SK-N-SH (cell line): ENCODE data around the gene IFNL4. TPM values are rescaled to one million over a fixed set of nuclear protein-coding genes. Genes with fewer than 3 reads are reported as not detected.

Source experiments
- CTCF ChIA-PET: fragments of 300-600, 350-600 bp; formaldehyde crosslinking; extraction: SDS; loops from one replicate; lab custom pipeline; 2021; lab: Yijun Ruan, JAX
- POLR2A ChIA-PET: fragments of 350-600 bp; sonication (Branson Sonifier 250); formaldehyde crosslinking; extraction: SDS; loops from one replicate; lab custom pipeline; 2020; ENCODE audit warnings: antibody characterized with exemption, inconsistent platforms; lab: Yijun Ruan, JAX
- DNase-seq: peaks from one replicate; pipeline ENCODE4 v3.0.0; 2012
- H2AFZ ChIP-seq: fragments of 200-600 bp; sonication (generic); 2 replicates; pipeline ENCODE4 v1.8.1; 2016; ENCODE audit warnings: antibody characterized with exemption, mild to moderate bottlenecking, low read depth
- H3F3A ChIP-seq: fragments of 200-600 bp; sonication (generic); replicated peaks from 2 replicates; pipeline ENCODE3; 2016; ENCODE audit warnings: antibody characterized with exemption, mild to moderate bottlenecking; ENCODE audit not compliant: insufficient read depth
- H3K27ac ChIP-seq, 2 experiments: fragments of 200-500 bp in 1 of 2; fragments of 200-600 bp in 1 of 2; sonication (Bioruptor generic) in 1 of 2; sonication (generic), shearing (Covaris generic) in 1 of 2; 2 replicates each; pipeline versions ENCODE4 v1.5.1 to v1.6.1; 2014 to 2016; ENCODE audit warnings: low read depth in 2 of 2, inconsistent platforms in 1 of 2, low read length in 1 of 2, mild to moderate bottlenecking in 1 of 2, mixed read lengths in 1 of 2
- H3K27me3 ChIP-seq: fragments of 200-600 bp; sonication (generic), shearing (Covaris generic); 2 replicates; pipeline ENCODE4 v1.6.1; 2016; ENCODE audit warnings: mixed run types; ENCODE audit not compliant: insufficient read depth
- H3K36me3 ChIP-seq, 2 experiments: fragments of 200-500 bp in 1 of 2; fragments of 200-600 bp in 1 of 2; sonication (Bioruptor generic) in 1 of 2; sonication (generic) in 1 of 2; replicated peaks in 1 of 2; 2 replicates each; pipeline versions ENCODE3 to v1.5.1; 2014 to 2016; ENCODE audit warnings: low read length in 1 of 2, mild to moderate bottlenecking in 1 of 2; ENCODE audit not compliant: insufficient read depth in 2 of 2, control insufficient read depth in 1 of 2
- H3K4me1 ChIP-seq, 2 experiments: fragments of 200-500 bp in 1 of 2; fragments of 200-600 bp in 1 of 2; sonication (Bioruptor generic) in 1 of 2; sonication (generic), shearing (Covaris generic) in 1 of 2; 2 replicates each; pipeline versions ENCODE4 v1.5.1 to v1.6.1; 2014 to 2016; ENCODE audit warnings: low read depth in 1 of 2, low read length in 1 of 2, mixed run types in 1 of 2; ENCODE audit not compliant: insufficient read depth in 2 of 2, control insufficient read depth in 1 of 2
- H3K4me2 ChIP-seq: fragments of 200-600 bp; sonication (generic), shearing (Covaris generic); 2 replicates; pipeline ENCODE4 v1.6.1; 2017; ENCODE audit warnings: mixed run types
- H3K4me3 ChIP-seq, 2 experiments: fragments of 200-500 bp in 1 of 2; fragments of 200-600 bp in 1 of 2; sonication (Bioruptor generic) in 1 of 2; sonication (generic), shearing (Covaris generic) in 1 of 2; 2 replicates each; pipeline versions ENCODE4 v1.5.1 to v1.8.1; 2014 to 2016; ENCODE audit warnings: low read depth in 2 of 2, inconsistent platforms in 1 of 2, low read length in 1 of 2, mild to moderate bottlenecking in 1 of 2, mixed read lengths in 1 of 2, moderate library complexity in 1 of 2
- H3K79me2 ChIP-seq: fragments of 200-600 bp; sonication (generic); 2 replicates; pipeline ENCODE4 v1.8.1; 2017; ENCODE audit warnings: mild to moderate bottlenecking; ENCODE audit not compliant: insufficient read depth
- H3K9ac ChIP-seq: fragments of 200-600 bp; sonication (generic); 2 replicates; pipeline ENCODE4 v1.6.1; 2017; ENCODE audit warnings: mixed run types
- H3K9me2 ChIP-seq: fragments of 200-600 bp; sonication (generic); 2 replicates; pipeline ENCODE4 v1.6.1; 2017; ENCODE audit warnings: mixed run types
- H3K9me3 ChIP-seq: fragments of 200-600 bp; sonication (generic); 2 replicates; pipeline ENCODE4 v1.6.1; 2017; ENCODE audit warnings: mixed run types, mild to moderate bottlenecking, moderate library complexity
- H4K20me1 ChIP-seq: fragments of 200-600 bp; sonication (generic); 2 replicates; pipeline ENCODE4 v1.6.1; 2017; ENCODE audit warnings: mild to moderate bottlenecking, mixed run types; ENCODE audit not compliant: insufficient read depth
- ELF1 ChIP-seq: IDR thresholded peaks from 2 replicates; pipeline ENCODE4 v1.4.0; 2012
- EZH2phosphoT487 ChIP-seq: fragments of 200-600 bp; sonication (generic); IDR thresholded peaks from 2 replicates; pipeline ENCODE4 v1.6.1; 2017; ENCODE audit warnings: low read depth, mixed run types, mild to moderate bottlenecking, antibody characterized with exemption, moderate library complexity, borderline replicate concordance
- FOSL2 ChIP-seq: IDR thresholded peaks from 2 replicates; pipeline ENCODE4 v1.4.0; 2012; ENCODE audit warnings: low read depth, mild to moderate bottlenecking, moderate library complexity, borderline replicate concordance
- GATA2 ChIP-seq: sonication (generic); formaldehyde crosslinking; IDR thresholded peaks from 2 replicates; pipeline ENCODE4 v1.5.0; 2020; ENCODE audit warnings: mild to moderate bottlenecking, missing genetic modification reagents
- NFIC ChIP-seq: IDR thresholded peaks from 2 replicates; pipeline ENCODE4 v1.4.0; 2012; ENCODE audit warnings: borderline replicate concordance
- POLR2AphosphoS5 ChIP-seq: IDR thresholded peaks from 2 replicates; pipeline ENCODE4 v1.6.1; 2012; ENCODE audit warnings: low read depth, low read length
- RAD21 ChIP-seq: IDR thresholded peaks from 2 replicates; pipeline ENCODE4 v1.6.1; 2012; ENCODE audit warnings: mild to moderate bottlenecking, low read length
- RXRA ChIP-seq: IDR thresholded peaks from 2 replicates; pipeline ENCODE4 v1.4.0; 2012; ENCODE audit warnings: low read depth, mild to moderate bottlenecking, borderline replicate concordance
- SIN3A ChIP-seq: IDR thresholded peaks from 2 replicates; pipeline ENCODE4 v1.6.1; 2012; ENCODE audit warnings: low read depth, mild to moderate bottlenecking, low read length, moderate library complexity, borderline replicate concordance
- SMC3 ChIP-seq: IDR thresholded peaks from 2 replicates; pipeline ENCODE4 v1.6.1; 2012; ENCODE audit warnings: low read depth, low read length, improper control_type of control experiment
- TAF1 ChIP-seq: IDR thresholded peaks from 2 replicates; pipeline ENCODE4 v1.6.1; 2012; ENCODE audit warnings: low read depth, mild to moderate bottlenecking, low read length, moderate library complexity, borderline replicate concordance
- YY1 ChIP-seq: IDR thresholded peaks from 2 replicates; pipeline ENCODE4 v1.4.0; 2012; ENCODE audit warnings: low read depth, mild to moderate bottlenecking
- ZBTB33 ChIP-seq: IDR thresholded peaks from 2 replicates; pipeline ENCODE4 v1.4.0; 2012; ENCODE audit warnings: low read depth, borderline replicate concordance
- whole genome bisulfite sequencing: methylation state at CpG from one replicate; pipeline ENCODE4 v1.1.6; 2017; ENCODE audit warnings: low lambda C conversion rate; 5-methylcytosine and 5-hydroxymethylcytosine counted together
- polyA plus RNA-seq, 3 experiments: library from polyadenylated mRNA; depleted of rRNA; stranded (reverse); fragments of >200 nt; gene quantifications; 2 replicates each; pipeline ENCODE4 v1.2.3, GENCODE V29; 2012
- TF ChIP-seq, protein P1 (sequence below): fragments of 150-350 bp; IDR thresholded peaks from 2 replicates; pipeline ENCODE4 v1.6.1; 2017; ENCODE audit warnings: antibody characterized with exemption, low read length, low read depth, borderline replicate concordance
- TF ChIP-seq, protein P2 (sequence below): IDR thresholded peaks from 2 replicates; pipeline ENCODE4 v1.6.1; 2012; ENCODE audit warnings: mild to moderate bottlenecking, low read depth, low read length, moderate library complexity
- TF ChIP-seq, protein P3 (sequence below): fragments of 150-350 bp; IDR thresholded peaks from 2 replicates; pipeline ENCODE4 v1.6.1; 2016; ENCODE audit warnings: mild to moderate bottlenecking, low read depth, low read length

IFNL4 gene
- polyA plus RNA-seq, 1 of the 3 experiments (the other 2 are of a cell fraction) = not detected

- Histone ChIP-seq H3K9ac (no peak overlapping the region), H3K27ac (no peak overlapping the region), H3K9me3 (no peaks in the 10 kb centered on the region), H3K4me3 (no peak overlapping the region), H3K4me2 (no peak overlapping the region), H3K36me3 (no peaks in the 10 kb centered on the region), H2AFZ (no peak overlapping the region), H4K20me1 (no peaks in the 10 kb centered on the region), H3F3A (no peaks in the 10 kb centered on the region), H3K27me3 (no peaks in the 10 kb centered on the region; the same call in 1 of the 2 replicates), H3K9me2 (no peaks in the 10 kb centered on the region), H3K79me2 (no peaks in the 10 kb centered on the region), H3K4me1 (no peaks in the 10 kb centered on the region)
- WGBS = 53% methylated on average over 19 of the region's 22 CpGs
- no peak for DNase-seq
- ChIA-PET POLR2A (no interaction called here), CTCF (interaction anchor here (1.2 kb wide), 1 partner anchor 89 kb away, joined by 4 read pairs; no protein-coding TSS in a partner anchor)
- TF ChIP-seq NFIC (no peak), RXRA (no peak), RAD21 (no peak), YY1 (no peak), FOSL2 (no peak), TAF1 (no peak), SIN3A (no peak), ELF1 (no peak), EZH2phosphoT487 (no peak), POLR2AphosphoS5 (no peak), GATA2 (CRISPR knock-in tag) (no peak), SMC3 (no peak), ZBTB33 (no peak)
- TF ChIP-seq, protein P1, sequence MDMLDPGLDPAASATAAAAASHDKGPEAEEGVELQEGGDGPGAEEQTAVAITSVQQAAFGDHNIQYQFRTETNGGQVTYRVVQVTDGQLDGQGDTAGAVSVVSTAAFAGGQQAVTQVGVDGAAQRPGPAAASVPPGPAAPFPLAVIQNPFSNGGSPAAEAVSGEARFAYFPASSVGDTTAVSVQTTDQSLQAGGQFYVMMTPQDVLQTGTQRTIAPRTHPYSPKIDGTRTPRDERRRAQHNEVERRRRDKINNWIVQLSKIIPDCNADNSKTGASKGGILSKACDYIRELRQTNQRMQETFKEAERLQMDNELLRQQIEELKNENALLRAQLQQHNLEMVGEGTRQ = no peak
- TF ChIP-seq, protein P2, sequence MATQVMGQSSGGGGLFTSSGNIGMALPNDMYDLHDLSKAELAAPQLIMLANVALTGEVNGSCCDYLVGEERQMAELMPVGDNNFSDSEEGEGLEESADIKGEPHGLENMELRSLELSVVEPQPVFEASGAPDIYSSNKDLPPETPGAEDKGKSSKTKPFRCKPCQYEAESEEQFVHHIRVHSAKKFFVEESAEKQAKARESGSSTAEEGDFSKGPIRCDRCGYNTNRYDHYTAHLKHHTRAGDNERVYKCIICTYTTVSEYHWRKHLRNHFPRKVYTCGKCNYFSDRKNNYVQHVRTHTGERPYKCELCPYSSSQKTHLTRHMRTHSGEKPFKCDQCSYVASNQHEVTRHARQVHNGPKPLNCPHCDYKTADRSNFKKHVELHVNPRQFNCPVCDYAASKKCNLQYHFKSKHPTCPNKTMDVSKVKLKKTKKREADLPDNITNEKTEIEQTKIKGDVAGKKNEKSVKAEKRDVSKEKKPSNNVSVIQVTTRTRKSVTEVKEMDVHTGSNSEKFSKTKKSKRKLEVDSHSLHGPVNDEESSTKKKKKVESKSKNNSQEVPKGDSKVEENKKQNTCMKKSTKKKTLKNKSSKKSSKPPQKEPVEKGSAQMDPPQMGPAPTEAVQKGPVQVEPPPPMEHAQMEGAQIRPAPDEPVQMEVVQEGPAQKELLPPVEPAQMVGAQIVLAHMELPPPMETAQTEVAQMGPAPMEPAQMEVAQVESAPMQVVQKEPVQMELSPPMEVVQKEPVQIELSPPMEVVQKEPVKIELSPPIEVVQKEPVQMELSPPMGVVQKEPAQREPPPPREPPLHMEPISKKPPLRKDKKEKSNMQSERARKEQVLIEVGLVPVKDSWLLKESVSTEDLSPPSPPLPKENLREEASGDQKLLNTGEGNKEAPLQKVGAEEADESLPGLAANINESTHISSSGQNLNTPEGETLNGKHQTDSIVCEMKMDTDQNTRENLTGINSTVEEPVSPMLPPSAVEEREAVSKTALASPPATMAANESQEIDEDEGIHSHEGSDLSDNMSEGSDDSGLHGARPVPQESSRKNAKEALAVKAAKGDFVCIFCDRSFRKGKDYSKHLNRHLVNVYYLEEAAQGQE = no peak
- TF ChIP-seq, protein P3, sequence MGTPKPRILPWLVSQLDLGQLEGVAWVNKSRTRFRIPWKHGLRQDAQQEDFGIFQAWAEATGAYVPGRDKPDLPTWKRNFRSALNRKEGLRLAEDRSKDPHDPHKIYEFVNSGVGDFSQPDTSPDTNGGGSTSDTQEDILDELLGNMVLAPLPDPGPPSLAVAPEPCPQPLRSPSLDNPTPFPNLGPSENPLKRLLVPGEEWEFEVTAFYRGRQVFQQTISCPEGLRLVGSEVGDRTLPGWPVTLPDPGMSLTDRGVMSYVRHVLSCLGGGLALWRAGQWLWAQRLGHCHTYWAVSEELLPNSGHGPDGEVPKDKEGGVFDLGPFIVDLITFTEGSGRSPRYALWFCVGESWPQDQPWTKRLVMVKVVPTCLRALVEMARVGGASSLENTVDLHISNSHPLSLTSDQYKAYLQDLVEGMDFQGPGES = no peak
These were observed 11.2 kb downstream of the IFNL4 start for GRCh38 chr19:39237200-39238184.
